HEK293 (cell line): ENCODE data around the gene WASL.

Experiments used
- CTCF ChIA-PET: fragments of 350-600 bp; formaldehyde crosslinking; extraction: SDS; loops from one replicate; lab custom pipeline; 2021; ENCODE audit warnings: antibody characterized with exemption; lab: Yijun Ruan, JAX
- POLR2A ChIA-PET: fragments of 300-600 bp; formaldehyde crosslinking; extraction: SDS; loops from one replicate; lab custom pipeline; 2020; ENCODE audit warnings: antibody characterized with exemption, inconsistent platforms; lab: Yijun Ruan, JAX
- H3K27ac ChIP-seq: fragments of 200-500 bp; sonication (Bioruptor generic); 2 replicates; pipeline ENCODE4 v1.5.1; 2014; ENCODE audit warnings: low read depth, low read length, control low read depth, inconsistent platforms; ENCODE audit errors: extremely low read depth
- H3K36me3 ChIP-seq, 2 experiments: fragments of 200-500 bp in 1 of 2; sonication (Bioruptor generic) in 1 of 2; 1 replicate in 1 of 2; 2 replicates in 1 of 2; pipeline ENCODE4 v1.5.1; 2014 to 2017; ENCODE audit warnings: inconsistent platforms in 2 of 2, low read length in 2 of 2; ENCODE audit not compliant: control insufficient read depth in 2 of 2, insufficient read depth in 1 of 2
- H3K4me1 ChIP-seq: fragments of 200-500 bp; sonication (Bioruptor generic); 2 replicates; pipeline ENCODE4 v1.5.1; 2014; ENCODE audit warnings: mild to moderate bottlenecking, low read length, inconsistent platforms; ENCODE audit not compliant: control insufficient read depth, insufficient read depth
- H3K4me3 ChIP-seq: 2 replicates; pipeline ENCODE4 v1.5.1; 2011; ENCODE audit warnings: low read depth, mild to moderate bottlenecking, control low read depth, low read length, moderate library complexity
- H3K9me3 ChIP-seq: fragments of 200-500 bp; sonication (Bioruptor generic); 2 replicates; pipeline ENCODE4 v1.5.1; 2014; ENCODE audit warnings: low read depth, low read length, inconsistent platforms; ENCODE audit not compliant: control insufficient read depth, insufficient read depth
- BCL6B ChIP-seq: fragments of 450-650 bp; formaldehyde crosslinking; IDR thresholded peaks from 2 replicates; pipeline ENCODE4 v1.5.1; 2017; ENCODE audit warnings: missing biosample characterization, missing genetic modification characterization
- GLIS2 ChIP-seq: fragments of 450-650 bp; formaldehyde crosslinking; IDR thresholded peaks from 2 replicates; pipeline ENCODE4 v1.5.1; 2016; ENCODE audit warnings: missing biosample characterization, missing genetic modification characterization
- IKZF3 ChIP-seq: fragments of 450-650 bp; IDR thresholded peaks from 2 replicates; pipeline ENCODE4 v1.5.0; 2018; ENCODE audit warnings: missing biosample characterization, mild to moderate bottlenecking, missing genetic modification characterization, moderate library complexity
- MYNN ChIP-seq: fragments of 450-650 bp; formaldehyde crosslinking; IDR thresholded peaks from 2 replicates; pipeline ENCODE4 v1.5.1; 2016; ENCODE audit warnings: missing biosample characterization, missing genetic modification characterization, borderline replicate concordance
- MZF1 ChIP-seq: fragments of 450-650 bp; formaldehyde crosslinking; IDR thresholded peaks from 2 replicates; pipeline ENCODE4 v1.5.1; 2017; ENCODE audit warnings: missing biosample characterization, missing genetic modification characterization, borderline replicate concordance
- PBX3 ChIP-seq: sonication (generic); formaldehyde crosslinking; IDR thresholded peaks from 2 replicates; pipeline ENCODE4 v1.8.1; 2022; ENCODE audit warnings: mild to moderate bottlenecking, moderate library complexity, missing genetic modification reagents
- PRDM1 ChIP-seq: fragments of 450-650 bp; formaldehyde crosslinking; IDR thresholded peaks from 2 replicates; pipeline ENCODE4; 2016; ENCODE audit warnings: missing biosample characterization, missing genetic modification characterization
- PRDM4 ChIP-seq: fragments of 450-650 bp; formaldehyde crosslinking; IDR thresholded peaks from 2 replicates; pipeline ENCODE4 v1.5.1; 2017; ENCODE audit warnings: missing biosample characterization, missing genetic modification characterization
- TCF7L2 ChIP-seq: IDR thresholded peaks from 2 replicates; pipeline ENCODE4 v1.6.1; 2011; ENCODE audit warnings: low read depth, mild to moderate bottlenecking, inconsistent platforms, low read length, moderate library complexity, borderline replicate concordance
- ZBTB17 ChIP-seq: fragments of 450-650 bp; formaldehyde crosslinking; IDR thresholded peaks from 2 replicates; pipeline ENCODE4 v1.5.1; 2016; ENCODE audit warnings: missing biosample characterization, missing genetic modification characterization
- ZNF133 ChIP-seq: fragments of 450-650 bp; formaldehyde crosslinking; IDR thresholded peaks from 2 replicates; pipeline ENCODE4 v1.5.1; 2016; ENCODE audit warnings: missing biosample characterization, missing genetic modification characterization
- ZNF184 ChIP-seq: fragments of 450-650 bp; IDR thresholded peaks from 2 replicates; pipeline ENCODE4 v1.5.1; 2018; ENCODE audit warnings: missing biosample characterization, mild to moderate bottlenecking, missing genetic modification characterization
- ZNF211 ChIP-seq: fragments of 450-650 bp; formaldehyde crosslinking; IDR thresholded peaks from 2 replicates; pipeline ENCODE4 v1.5.1; 2016; ENCODE audit warnings: low read depth, missing biosample characterization, missing genetic modification characterization
- ZNF366 ChIP-seq: fragments of 450-650 bp; formaldehyde crosslinking; conservative IDR thresholded peaks from 2 replicates; pipeline ENCODE4 v1.5.1; 2016; ENCODE audit warnings: missing biosample characterization, missing genetic modification characterization
- ZNF398 ChIP-seq: fragments of 450-650 bp; formaldehyde crosslinking; IDR thresholded peaks from 2 replicates; pipeline ENCODE4 v1.5.1; 2017; ENCODE audit warnings: missing biosample characterization, missing genetic modification characterization
- ZNF548 ChIP-seq: fragments of 450-650 bp; formaldehyde crosslinking; IDR thresholded peaks from 2 replicates; pipeline ENCODE4 v1.5.1; 2016; ENCODE audit warnings: missing biosample characterization, missing genetic modification characterization
- ZNF585B ChIP-seq: fragments of 450-650 bp; formaldehyde crosslinking; IDR thresholded peaks from 2 replicates; pipeline ENCODE4 v1.5.1; 2016; ENCODE audit warnings: missing biosample characterization, missing genetic modification characterization
- ZNF621 ChIP-seq: fragments of 450-650 bp; formaldehyde crosslinking; IDR thresholded peaks from 2 replicates; pipeline ENCODE4 v1.5.1; 2017; ENCODE audit warnings: missing biosample characterization, missing genetic modification characterization
- ZNF704 ChIP-seq: fragments of 450-650 bp; formaldehyde crosslinking; IDR thresholded peaks from 2 replicates; pipeline ENCODE4 v1.5.1; 2016; ENCODE audit warnings: missing biosample characterization, missing genetic modification characterization
- ZSCAN18 ChIP-seq: fragments of 450-650 bp; formaldehyde crosslinking; IDR thresholded peaks from 2 replicates; pipeline ENCODE4 v1.5.1; 2016; ENCODE audit warnings: missing biosample characterization, missing genetic modification characterization

WASL gene

GRCh38 chr7:123732413-123733091, 16.3 kb downstream of the WASL start:
- POLR2A ChIA-PET = no interaction called here
- TF ChIP-seq GLIS2 = no peak
- no peak for TF ChIP-seq ZNF621 (tag by site-specific recombination)
- no peak for TF ChIP-seq ZNF211
- no peak for TF ChIP-seq TCF7L2
- TF ChIP-seq PRDM4 (tag by site-specific recombination) = no peak
- no peak for TF ChIP-seq MZF1 (tag by site-specific recombination)
- no peak for TF ChIP-seq ZNF548 (tag by site-specific recombination)
- TF ChIP-seq ZNF184 (tag by site-specific recombination) = no peak
- no peak for TF ChIP-seq PBX3 (CRISPR knock-in tag)
- TF ChIP-seq ZNF133 = no peak
- no peak for TF ChIP-seq ZNF704 (tag by site-specific recombination)
- TF ChIP-seq ZNF585B = no peak
- Histone ChIP-seq H3K9me3 (no peaks in the 10 kb centered on the region), H3K4me3 (no peak overlapping the region), H3K4me1 (no peaks in the 10 kb centered on the region), H3K27ac (no peak overlapping the region), H3K36me3 (no peaks in the 10 kb centered on the region)
- CTCF ChIA-PET = interaction anchor here (0.6 kb wide), 1 partner anchor 16 kb away, joined by 5 read pairs; no protein-coding TSS in a partner anchor

- no peaks in the 10 kb centered on the region for H3K36me3 ChIP-seq
- no peak for TF ChIP-seq BCL6B
- TF ChIP-seq, all 188 proteins: peak for 0
- POLR2A ChIA-PET = interaction anchor here (1.1 kb wide), 1 partner anchor 19 kb away, joined by 3 read pairs; the partner anchor contains the start of gene WASL
- no peaks in the 10 kb centered on the region for H3K9me3 ChIP-seq
- CTCF ChIA-PET = interaction anchor here (0.6 kb wide), 1 partner anchor 21 kb away, joined by 3 read pairs; no protein-coding TSS in a partner anchor
- H3K4me1 ChIP-seq = peaks cover 6% of the 10 kb centered on the region; the same call in 1 of the 2 replicates
- H3K4me3 ChIP-seq = no peak overlapping the region
- no peak overlapping the region for H3K27ac ChIP-seq
Measured at GRCh38 chr7:123729218-123729578, 19.6 kb downstream of the WASL start.

- no peak overlapping the region for H3K4me3 ChIP-seq
- no peaks in the 10 kb centered on the region for H3K9me3 ChIP-seq
- POLR2A ChIA-PET = no interaction called here
- no peak overlapping the region for H3K27ac ChIP-seq
- no peaks in the 10 kb centered on the region for H3K36me3 ChIP-seq
- peaks cover 6% of the 10 kb centered on the region; the same call in 1 of the 2 replicates for H3K4me1 ChIP-seq
- CTCF ChIA-PET = no interaction called here
- peak; percentile 45; the same call in 1 of the 2 replicates for TF ChIP-seq ZNF398
- TF ChIP-seq PRDM1 (tag by site-specific recombination) = peak; percentile 4; the same call in 1 of the 2 replicates
- 0 out of 2 replicates have a peak, but pooled peaks have one; percentile 29 for TF ChIP-seq ZSCAN18
- TF ChIP-seq IKZF3 (tag by site-specific recombination) = peak; percentile 37; the same call in 1 of the 2 replicates
- no peak for TF ChIP-seq MYNN (tag by site-specific recombination)
- TF ChIP-seq ZNF211 = no peak
- TF ChIP-seq ZNF366 (tag by site-specific recombination) = peak; percentile 47; the same call in 1 of the 2 replicates
- peak; percentile 32; the same call in 1 of the 2 replicates for TF ChIP-seq ZBTB17 (tag by site-specific recombination)
Measured at GRCh38 chr7:123727071-123727837, 21.5 kb downstream of the WASL start.
